Effector memory CD4-positive, alpha-beta T cell (primary cell): ENCODE data around the gene ACP7.

Source experiments
- DNase-seq, 3 donors: peaks; one replicate each; pipeline ENCODE4 v3.0.0-alpha.2; 2020
- H3K27ac ChIP-seq: 2 replicates; pipeline ENCODE4 v1.7.0; 2013; ENCODE audit warnings: mild to moderate bottlenecking, low read length, moderate library complexity; ENCODE audit not compliant: insufficient read depth, poor library complexity, severe bottlenecking
- H3K27me3 ChIP-seq: replicated peaks from 2 replicates; pipeline ENCODE4 v1.7.0; 2013; ENCODE audit warnings: mild to moderate bottlenecking, low read length; ENCODE audit not compliant: insufficient read depth, control insufficient read depth, poor library complexity, severe bottlenecking
- H3K36me3 ChIP-seq: 2 replicates; pipeline ENCODE4 v1.7.0; 2013; ENCODE audit warnings: mild to moderate bottlenecking, low read length, moderate library complexity; ENCODE audit not compliant: control insufficient read depth, insufficient read depth
- H3K4me1 ChIP-seq: 2 replicates; pipeline ENCODE4 v1.7.0; 2013; ENCODE audit warnings: low read length, mild to moderate bottlenecking; ENCODE audit not compliant: control insufficient read depth, insufficient read depth, poor library complexity, severe bottlenecking
- H3K4me3 ChIP-seq: 2 replicates; pipeline ENCODE4 v1.7.0; 2013; ENCODE audit warnings: low read length, low read depth, mild to moderate bottlenecking; ENCODE audit not compliant: insufficient read depth, poor library complexity, severe bottlenecking
- H3K9me3 ChIP-seq: 2 replicates; pipeline ENCODE4 v1.7.0; 2013; ENCODE audit warnings: mild to moderate bottlenecking, low read length, moderate library complexity; ENCODE audit not compliant: control insufficient read depth

Gene ACP7

DNA sequence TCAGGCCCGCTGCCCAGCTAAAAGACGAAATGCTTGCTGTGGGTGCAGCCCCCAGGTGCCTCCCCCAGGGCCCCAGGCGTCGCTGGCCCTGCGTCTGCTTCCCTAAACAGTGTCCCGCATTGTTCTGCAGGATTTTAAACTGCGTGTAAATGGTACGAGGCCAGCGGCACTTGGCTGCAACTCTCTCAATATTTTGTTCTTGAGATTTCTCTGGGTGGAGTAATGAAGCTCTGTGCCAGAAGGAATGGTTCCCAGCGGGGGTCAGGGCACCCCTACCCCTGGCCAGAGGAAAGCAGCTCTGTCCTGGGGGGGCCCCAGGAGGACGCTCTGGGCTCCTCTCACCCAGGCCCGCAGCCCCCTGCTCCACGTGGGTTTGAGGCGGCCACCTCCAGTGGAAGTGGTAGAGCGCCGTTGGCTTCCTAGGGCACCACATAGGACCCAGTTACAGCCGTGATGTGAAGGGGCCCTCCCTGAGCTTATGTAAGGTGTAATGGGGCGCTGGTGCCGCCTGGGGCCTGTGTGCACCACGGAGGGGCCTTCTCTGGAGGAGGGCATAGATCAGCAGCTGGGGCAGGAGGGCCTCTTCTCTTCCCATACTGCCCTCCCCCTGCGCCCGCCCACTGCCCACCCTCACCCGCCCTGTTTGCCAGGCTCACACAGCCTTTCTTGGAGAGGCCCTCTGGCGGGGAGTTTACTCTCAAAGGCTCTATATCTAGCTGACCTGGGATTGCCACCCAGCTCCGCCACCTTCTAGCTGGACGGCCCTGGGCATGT lies 61.2 kb downstream of the ACP7 start:
- peaks cover 5% of the 10 kb centered on the region for H3K36me3 ChIP-seq
- no peak overlapping the region for H3K4me3 ChIP-seq
- no peak overlapping the region for H3K27ac ChIP-seq
- H3K27me3 ChIP-seq = no peaks in the 10 kb centered on the region
- no peak for DNase-seq
- no peaks in the 10 kb centered on the region for H3K4me1 ChIP-seq
- no peaks in the 10 kb centered on the region for H3K9me3 ChIP-seq

GRCh38 chr19:39146091-39146490 lies 61.9 kb downstream of the ACP7 start:
- no peak for DNase-seq
- no peak overlapping the region for H3K4me3 ChIP-seq
- peaks cover 5% of the 10 kb centered on the region for H3K36me3 ChIP-seq
- H3K9me3 ChIP-seq = no peaks in the 10 kb centered on the region
- no peaks in the 10 kb centered on the region for H3K27me3 ChIP-seq
- H3K4me1 ChIP-seq = no peaks in the 10 kb centered on the region
- H3K27ac ChIP-seq = no peak overlapping the region

DNA sequence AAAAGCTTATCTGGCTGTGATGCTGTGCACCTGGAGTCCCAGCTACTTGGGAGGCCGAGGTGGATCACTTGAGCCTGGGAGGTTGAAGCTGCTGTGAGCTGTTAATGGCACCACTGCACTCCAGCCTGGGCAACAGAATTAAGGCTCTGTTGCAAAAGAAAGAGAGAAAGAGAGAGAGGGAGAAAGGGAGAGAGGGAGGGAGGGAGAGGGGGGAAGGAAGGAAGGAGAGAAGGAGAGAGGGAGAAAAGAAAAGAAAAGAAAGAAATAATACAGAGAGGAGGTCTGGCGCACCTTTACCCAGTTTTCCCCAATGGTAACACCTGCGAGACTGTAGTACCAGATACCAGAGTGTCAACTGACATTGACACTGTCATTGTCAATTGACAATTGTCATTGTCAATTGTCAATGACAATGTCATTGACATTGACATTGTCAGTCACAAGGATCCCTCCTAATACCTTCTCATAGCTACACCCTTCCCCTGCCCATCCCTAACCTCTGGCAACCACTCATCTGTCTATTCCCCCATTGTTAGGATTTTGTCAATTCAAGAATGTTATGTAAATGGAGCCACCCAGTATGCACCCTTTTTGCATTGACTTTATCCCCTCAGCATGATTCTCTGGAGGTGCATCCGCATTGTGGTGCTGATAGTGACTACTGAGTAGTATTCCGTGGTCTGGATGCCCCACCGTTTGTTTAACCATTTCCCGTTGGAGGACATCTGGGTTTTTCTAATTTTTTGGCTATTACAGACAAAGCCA lies 62.7 kb downstream of the ACP7 start:
- Histone ChIP-seq H3K27me3 (no peaks in the 10 kb centered on the region), H3K27ac (no peak overlapping the region), H3K4me1 (no peaks in the 10 kb centered on the region), H3K9me3 (no peaks in the 10 kb centered on the region), H3K36me3 (peaks cover 5% of the 10 kb centered on the region), H3K4me3 (no peak overlapping the region)
- DNase-seq = no peak

- Histone ChIP-seq H3K4me3 (no peak overlapping the region), H3K27ac (no peak overlapping the region), H3K4me1 (no peaks in the 10 kb centered on the region), H3K9me3 (no peaks in the 10 kb centered on the region), H3K27me3 (no peaks in the 10 kb centered on the region), H3K36me3 (peaks cover 5% of the 10 kb centered on the region)
- DNase-seq = no peak
Observed at GRCh38 chr19:39147480-39147879, 63.3 kb downstream of the ACP7 start.

GRCh38 chr19:39148939-39149529 lies 64.9 kb downstream of the ACP7 start:
- no peak overlapping the region for H3K4me3 ChIP-seq
- H3K9me3 ChIP-seq = no peaks in the 10 kb centered on the region
- H3K27ac ChIP-seq = no peak overlapping the region
- H3K27me3 ChIP-seq = no peaks in the 10 kb centered on the region
- H3K36me3 ChIP-seq = peaks cover 5% of the 10 kb centered on the region
- DNase-seq = no peak
- H3K4me1 ChIP-seq = no peaks in the 10 kb centered on the region

- no peaks in the 10 kb centered on the region for H3K9me3 ChIP-seq
- H3K4me1 ChIP-seq = no peaks in the 10 kb centered on the region
- H3K27me3 ChIP-seq = no peaks in the 10 kb centered on the region
- no peak overlapping the region for H3K4me3 ChIP-seq
- no peak for DNase-seq
- H3K27ac ChIP-seq = no peak overlapping the region
- H3K36me3 ChIP-seq = peaks cover 5% of the 10 kb centered on the region
Observed at GRCh38 chr19:39150235-39150634, 66.1 kb downstream of the ACP7 start.

DNA sequence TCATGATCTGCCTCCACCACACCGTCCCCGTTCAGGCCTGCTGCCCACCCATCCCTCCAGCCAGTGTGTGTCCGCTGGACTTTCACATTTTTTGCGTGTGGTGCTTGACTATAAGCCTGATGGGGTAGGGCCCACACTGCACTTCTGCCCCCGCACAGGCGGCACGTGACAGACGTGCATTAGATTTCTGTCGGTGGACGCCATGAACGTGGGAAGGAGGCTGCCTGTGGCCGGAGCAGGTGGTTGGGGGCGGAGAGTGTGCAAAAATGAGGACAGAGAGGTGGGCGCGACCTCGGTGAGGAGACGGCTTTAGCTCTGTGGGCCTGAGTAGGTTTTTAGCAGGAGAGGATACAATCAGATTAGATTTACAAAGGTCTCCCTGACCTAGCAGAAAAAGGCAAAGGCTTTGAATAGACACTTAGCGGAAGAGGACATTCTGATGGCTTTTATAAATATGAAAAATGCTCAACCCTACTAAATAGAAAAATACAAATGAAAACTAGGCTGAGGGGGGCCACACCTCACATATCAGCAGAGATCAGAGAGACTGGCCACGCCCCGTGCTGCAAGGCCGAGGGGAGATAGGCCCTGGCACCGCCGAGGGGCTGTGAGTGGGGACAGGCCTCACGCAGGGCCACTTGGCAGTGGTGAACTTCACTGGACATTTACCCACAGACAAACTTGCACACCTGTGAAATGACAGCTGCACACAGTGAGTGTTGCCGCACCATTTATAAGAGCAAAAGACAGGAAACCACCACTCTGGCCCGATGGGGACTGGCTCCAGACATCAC lies 66.8 kb downstream of the ACP7 start:
- DNase-seq = no peak
- H3K36me3 ChIP-seq = peaks cover 5% of the 10 kb centered on the region
- no peaks in the 10 kb centered on the region for H3K9me3 ChIP-seq
- H3K27me3 ChIP-seq = no peaks in the 10 kb centered on the region
- H3K4me1 ChIP-seq = no peaks in the 10 kb centered on the region
- H3K4me3 ChIP-seq = no peak overlapping the region
- no peak overlapping the region for H3K27ac ChIP-seq

DNA sequence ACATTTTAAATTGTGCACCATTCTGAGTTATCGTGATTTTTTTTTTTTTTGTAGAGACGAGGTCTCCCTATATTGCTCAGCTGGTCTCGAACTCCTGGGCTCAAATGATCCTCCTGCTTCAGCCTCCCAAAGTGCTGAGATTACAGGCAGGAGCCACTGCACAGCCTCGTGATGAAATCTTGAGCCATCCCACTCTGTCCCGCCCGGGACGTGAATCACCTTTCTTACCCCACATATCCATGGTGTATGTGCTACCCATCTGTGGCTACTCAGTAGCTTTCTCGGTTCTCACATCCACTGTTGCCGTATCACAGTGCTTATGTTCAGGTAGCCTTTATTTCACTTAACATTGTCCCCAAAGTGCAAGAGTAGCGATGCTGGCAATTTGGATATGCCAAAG lies 67.9 kb downstream of the ACP7 start:
- peaks cover 5% of the 10 kb centered on the region for H3K36me3 ChIP-seq
- no peaks in the 10 kb centered on the region for H3K4me1 ChIP-seq
- H3K27me3 ChIP-seq = no peaks in the 10 kb centered on the region
- DNase-seq = no peak
- no peak overlapping the region for H3K27ac ChIP-seq
- no peak overlapping the region for H3K4me3 ChIP-seq
- no peaks in the 10 kb centered on the region for H3K9me3 ChIP-seq

DNA sequence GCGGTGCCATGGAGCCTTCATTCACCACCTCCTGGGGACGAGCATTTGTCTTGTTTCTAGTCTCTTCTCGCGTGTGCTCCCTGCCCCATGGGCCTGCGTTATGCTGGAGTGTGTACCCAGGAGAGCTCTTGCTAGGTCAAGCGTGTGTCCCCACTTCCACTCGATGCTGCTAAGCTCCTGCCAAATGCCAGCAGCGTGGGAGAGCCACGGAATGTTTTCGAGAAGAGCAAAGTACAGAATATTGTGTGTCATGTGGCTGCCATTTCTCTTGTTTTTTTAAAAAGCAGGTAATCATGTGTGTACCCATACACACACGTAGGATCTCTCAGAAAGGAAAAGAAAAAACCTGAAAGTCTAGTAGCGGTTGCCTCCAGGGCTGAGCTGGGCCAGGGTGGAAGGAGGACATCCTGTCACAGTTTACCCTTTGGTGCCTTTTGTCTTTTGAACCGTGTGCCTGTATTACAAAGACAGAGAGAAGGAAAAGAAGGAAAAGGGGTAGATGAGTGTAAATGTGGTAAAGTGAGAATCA lies 70.0 kb downstream of the ACP7 start:
- Histone ChIP-seq H3K36me3 (no peaks in the 10 kb centered on the region), H3K4me3 (no peak overlapping the region), H3K9me3 (no peaks in the 10 kb centered on the region), H3K4me1 (no peaks in the 10 kb centered on the region), H3K27me3 (no peaks in the 10 kb centered on the region), H3K27ac (no peak overlapping the region)
- DNase-seq = no peak
